HepG2 (cell line): ENCODE results near the gene TMEM74B.

ENCODE experiments used
- ATF3 ChIP-seq: sonication (generic); formaldehyde crosslinking; IDR thresholded peaks from 2 replicates; pipeline ENCODE4 v1.4.0; 2020; ENCODE audit warnings: missing genetic modification reagents
- CTCF ChIP-seq: sonication (generic); formaldehyde crosslinking; IDR thresholded peaks from 2 replicates; pipeline ENCODE4 v1.5.0; 2020; ENCODE audit warnings: mild to moderate bottlenecking, missing genetic modification reagents, moderate library complexity
- FOXK2 ChIP-seq: fragments of 450-650 bp; IDR thresholded peaks from 2 replicates; pipeline ENCODE4 v1.6.1; 2016
- IKZF1 ChIP-seq: fragments of 450-650 bp; IDR thresholded peaks from 2 replicates; pipeline ENCODE4 v1.7.1; 2016
- NFATC3 ChIP-seq: sonication (generic); formaldehyde crosslinking; IDR thresholded peaks from 2 replicates; pipeline ENCODE4 v1.5.1; 2020; ENCODE audit warnings: mild to moderate bottlenecking, missing genetic modification reagents
- TGIF2 ChIP-seq: IDR thresholded peaks from 2 replicates; pipeline ENCODE4 v1.6.1; 2016; ENCODE audit warnings: control low read depth, missing compliant biosample characterization
- ZMYM2 ChIP-seq: sonication (generic); formaldehyde crosslinking; IDR thresholded peaks from 2 replicates; pipeline ENCODE4 v1.8.0; 2022; ENCODE audit warnings: mild to moderate bottlenecking, missing genetic modification reagents
- ZNF766 ChIP-seq: sonication (generic); formaldehyde crosslinking; IDR thresholded peaks from 2 replicates; pipeline ENCODE4 v1.5.0; 2020; ENCODE audit warnings: missing genetic modification reagents, borderline replicate concordance
- TF ChIP-seq, protein P1 (sequence below): IDR thresholded peaks from 2 replicates; pipeline ENCODE4 v1.6.1; 2016; ENCODE audit warnings: missing compliant biosample characterization, missing genetic modification reagents, borderline replicate concordance
- TF ChIP-seq, protein P2 (sequence below): sonication (generic); formaldehyde crosslinking; IDR thresholded peaks from 2 replicates; pipeline ENCODE4 v1.5.0; 2020; ENCODE audit warnings: mild to moderate bottlenecking, missing genetic modification reagents, borderline replicate concordance

DNA sequence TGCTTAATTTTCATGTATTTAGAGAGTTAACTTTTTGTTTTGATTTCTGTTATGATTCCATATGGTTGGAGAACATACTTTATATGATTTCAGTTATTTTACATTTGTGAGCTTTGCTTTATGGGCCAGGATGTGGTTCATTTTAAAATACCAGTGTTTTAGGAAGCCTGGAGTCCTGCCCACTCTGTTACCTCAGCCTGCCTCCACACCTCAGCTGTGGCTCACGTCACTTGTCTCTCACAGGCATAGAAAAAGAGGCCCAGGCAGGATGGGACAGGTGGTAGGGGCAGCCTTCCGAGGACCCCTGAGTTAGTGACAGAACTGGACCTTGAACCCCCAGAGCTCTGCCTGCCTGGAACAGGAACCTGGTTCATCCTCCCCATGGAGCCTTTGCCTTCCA is 50.4 kb downstream of the TMEM74B start:
- TF ChIP-seq ATF3 (CRISPR knock-in tag): no peak
- no peak for TF ChIP-seq ZNF766
- no peak for TF ChIP-seq IKZF1
- no peak for TF ChIP-seq CTCF (CRISPR knock-in tag)
- TF ChIP-seq, protein P1, sequence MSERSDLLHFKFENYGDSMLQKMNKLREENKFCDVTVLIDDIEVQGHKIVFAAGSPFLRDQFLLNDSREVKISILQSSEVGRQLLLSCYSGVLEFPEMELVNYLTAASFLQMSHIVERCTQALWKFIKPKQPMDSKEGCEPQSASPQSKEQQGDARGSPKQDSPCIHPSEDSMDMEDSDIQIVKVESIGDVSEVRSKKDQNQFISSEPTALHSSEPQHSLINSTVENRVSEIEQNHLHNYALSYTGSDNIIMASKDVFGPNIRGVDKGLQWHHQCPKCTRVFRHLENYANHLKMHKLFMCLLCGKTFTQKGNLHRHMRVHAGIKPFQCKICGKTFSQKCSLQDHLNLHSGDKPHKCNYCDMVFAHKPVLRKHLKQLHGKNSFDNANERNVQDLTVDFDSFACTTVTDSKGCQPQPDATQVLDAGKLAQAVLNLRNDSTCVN (CRISPR knock-in tag): no peak
- TF ChIP-seq, protein P2, sequence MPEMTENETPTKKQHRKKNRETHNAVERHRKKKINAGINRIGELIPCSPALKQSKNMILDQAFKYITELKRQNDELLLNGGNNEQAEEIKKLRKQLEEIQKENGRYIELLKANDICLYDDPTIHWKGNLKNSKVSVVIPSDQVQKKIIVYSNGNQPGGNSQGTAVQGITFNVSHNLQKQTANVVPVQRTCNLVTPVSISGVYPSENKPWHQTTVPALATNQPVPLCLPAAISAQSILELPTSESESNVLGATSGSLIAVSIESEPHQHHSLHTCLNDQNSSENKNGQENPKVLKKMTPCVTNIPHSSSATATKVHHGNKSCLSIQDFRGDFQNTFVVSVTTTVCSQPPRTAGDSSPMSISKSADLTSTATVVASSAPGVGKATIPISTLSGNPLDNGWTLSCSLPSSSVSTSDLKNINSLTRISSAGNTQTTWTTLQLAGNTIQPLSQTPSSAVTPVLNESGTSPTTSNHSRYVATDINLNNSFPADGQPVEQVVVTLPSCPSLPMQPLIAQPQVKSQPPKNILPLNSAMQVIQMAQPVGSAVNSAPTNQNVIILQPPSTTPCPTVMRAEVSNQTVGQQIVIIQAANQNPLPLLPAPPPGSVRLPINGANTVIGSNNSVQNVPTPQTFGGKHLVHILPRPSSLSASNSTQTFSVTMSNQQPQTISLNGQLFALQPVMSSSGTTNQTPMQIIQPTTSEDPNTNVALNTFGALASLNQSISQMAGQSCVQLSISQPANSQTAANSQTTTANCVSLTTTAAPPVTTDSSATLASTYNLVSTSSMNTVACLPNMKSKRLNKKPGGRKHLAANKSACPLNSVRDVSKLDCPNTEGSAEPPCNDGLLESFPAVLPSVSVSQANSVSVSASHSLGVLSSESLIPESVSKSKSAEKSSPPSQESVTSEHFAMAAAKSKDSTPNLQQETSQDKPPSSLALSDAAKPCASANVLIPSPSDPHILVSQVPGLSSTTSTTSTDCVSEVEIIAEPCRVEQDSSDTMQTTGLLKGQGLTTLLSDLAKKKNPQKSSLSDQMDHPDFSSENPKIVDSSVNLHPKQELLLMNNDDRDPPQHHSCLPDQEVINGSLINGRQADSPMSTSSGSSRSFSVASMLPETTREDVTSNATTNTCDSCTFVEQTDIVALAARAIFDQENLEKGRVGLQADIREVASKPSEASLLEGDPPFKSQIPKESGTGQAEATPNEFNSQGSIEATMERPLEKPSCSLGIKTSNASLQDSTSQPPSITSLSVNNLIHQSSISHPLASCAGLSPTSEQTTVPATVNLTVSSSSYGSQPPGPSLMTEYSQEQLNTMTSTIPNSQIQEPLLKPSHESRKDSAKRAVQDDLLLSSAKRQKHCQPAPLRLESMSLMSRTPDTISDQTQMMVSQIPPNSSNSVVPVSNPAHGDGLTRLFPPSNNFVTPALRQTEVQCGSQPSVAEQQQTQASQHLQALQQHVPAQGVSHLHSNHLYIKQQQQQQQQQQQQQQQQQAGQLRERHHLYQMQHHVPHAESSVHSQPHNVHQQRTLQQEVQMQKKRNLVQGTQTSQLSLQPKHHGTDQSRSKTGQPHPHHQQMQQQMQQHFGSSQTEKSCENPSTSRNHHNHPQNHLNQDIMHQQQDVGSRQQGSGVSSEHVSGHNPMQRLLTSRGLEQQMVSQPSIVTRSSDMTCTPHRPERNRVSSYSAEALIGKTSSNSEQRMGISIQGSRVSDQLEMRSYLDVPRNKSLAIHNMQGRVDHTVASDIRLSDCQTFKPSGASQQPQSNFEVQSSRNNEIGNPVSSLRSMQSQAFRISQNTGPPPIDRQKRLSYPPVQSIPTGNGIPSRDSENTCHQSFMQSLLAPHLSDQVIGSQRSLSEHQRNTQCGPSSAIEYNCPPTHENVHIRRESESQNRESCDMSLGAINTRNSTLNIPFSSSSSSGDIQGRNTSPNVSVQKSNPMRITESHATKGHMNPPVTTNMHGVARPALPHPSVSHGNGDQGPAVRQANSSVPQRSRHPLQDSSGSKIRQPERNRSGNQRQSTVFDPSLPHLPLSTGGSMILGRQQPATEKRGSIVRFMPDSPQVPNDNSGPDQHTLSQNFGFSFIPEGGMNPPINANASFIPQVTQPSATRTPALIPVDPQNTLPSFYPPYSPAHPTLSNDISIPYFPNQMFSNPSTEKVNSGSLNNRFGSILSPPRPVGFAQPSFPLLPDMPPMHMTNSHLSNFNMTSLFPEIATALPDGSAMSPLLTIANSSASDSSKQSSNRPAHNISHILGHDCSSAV (CRISPR knock-in tag): no peak
- TF ChIP-seq FOXK2: no peak
- no peak for TF ChIP-seq TGIF2 (CRISPR knock-in tag)
- TF ChIP-seq ZMYM2 (CRISPR knock-in tag): no peak
- no peak for TF ChIP-seq NFATC3
